GDM1 (cell line): Measurements from ENCODE around the gene CCDC192.

Experiments
- DNase-seq: peaks from one replicate; lab custom pipeline; 2025; lab: John Stamatoyannopoulos, UW

Gene CCDC192

DNA sequence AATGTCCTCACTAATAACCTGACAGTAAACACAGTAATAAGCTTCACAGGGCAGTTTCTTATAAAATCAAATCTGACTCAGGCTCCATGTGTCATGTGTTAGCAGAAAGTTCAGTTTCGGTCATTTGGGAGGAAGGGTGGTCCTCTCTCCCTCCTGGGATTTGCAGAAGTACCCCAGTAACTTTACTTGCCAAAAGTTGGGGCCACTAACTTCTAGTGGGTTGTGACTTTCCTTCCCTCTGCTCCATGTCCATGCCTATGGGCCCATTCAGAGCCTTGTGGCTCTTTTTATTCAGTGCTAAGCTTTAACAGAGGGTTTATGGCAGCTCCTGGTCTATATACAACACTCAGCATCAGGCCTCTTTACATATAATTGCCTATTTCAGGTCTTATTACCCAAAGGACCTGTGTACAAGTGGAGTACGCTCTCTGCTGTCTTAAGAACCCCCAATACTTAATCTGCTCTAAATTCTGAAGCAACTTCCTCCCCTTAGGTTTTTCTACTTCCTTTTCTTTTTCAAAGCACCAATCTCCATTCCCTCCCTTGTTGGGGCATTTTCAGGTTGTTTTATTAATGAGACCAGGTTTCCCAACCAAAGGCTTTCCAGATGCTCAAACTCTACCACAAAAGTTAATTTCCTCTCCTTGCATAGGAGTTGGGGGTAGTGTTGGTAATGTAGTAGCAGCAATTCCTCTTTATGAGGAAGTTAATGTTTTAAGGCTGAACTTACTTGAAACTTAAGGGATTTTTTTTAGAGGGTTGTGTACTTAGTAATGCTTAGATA lies 107.7 kb downstream of the CCDC192 start:
- DNase-seq: peak; percentile 2

DNA sequence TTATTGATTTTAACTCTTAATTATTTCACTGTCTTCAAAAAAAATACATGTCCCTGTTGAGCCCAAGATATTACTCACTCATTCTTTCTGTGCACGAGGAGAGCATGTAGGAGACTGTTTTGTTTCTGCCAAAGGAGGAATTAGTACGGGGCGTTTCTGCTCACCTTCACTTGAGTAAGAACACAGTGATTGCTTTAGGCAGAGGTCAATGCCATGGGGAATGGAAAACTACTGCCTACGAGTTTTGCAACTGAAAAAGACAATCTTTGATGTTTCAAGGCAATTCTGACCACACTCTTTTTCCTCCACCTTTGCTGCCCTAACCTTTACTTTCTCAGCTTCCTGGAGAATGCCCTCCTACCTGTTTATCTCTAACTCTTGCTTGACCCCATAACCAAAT lies 109.4 kb downstream of the CCDC192 start:
- no peak for DNase-seq

- DNase-seq: no peak
Observed at GRCh38 chr5:127813633-127814587, 110.7 kb downstream of the CCDC192 start.

DNA sequence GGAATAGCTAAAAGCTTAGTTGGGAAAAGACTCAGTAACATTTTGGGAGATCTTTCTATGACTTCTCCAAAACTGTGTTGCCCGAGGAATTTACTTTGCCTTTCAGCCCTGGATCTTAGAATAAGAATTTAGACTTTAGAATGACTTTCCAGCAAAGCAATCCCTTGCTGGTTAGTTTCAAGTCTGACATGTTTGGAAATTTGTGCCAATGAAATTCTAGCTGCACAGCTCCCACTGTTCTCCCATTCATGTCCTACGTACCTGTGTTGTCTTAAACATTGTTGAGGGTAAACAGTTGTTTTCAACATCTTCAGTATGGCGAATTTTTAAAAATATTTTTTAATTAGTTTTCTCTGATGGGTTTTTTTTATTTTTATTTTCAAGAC lies 111.4 kb downstream of the CCDC192 start:
- DNase-seq: no peak

- peak; percentile 4 for DNase-seq
Observed at GRCh38 chr5:127820910-127821553, 117.8 kb downstream of the CCDC192 start.

DNA sequence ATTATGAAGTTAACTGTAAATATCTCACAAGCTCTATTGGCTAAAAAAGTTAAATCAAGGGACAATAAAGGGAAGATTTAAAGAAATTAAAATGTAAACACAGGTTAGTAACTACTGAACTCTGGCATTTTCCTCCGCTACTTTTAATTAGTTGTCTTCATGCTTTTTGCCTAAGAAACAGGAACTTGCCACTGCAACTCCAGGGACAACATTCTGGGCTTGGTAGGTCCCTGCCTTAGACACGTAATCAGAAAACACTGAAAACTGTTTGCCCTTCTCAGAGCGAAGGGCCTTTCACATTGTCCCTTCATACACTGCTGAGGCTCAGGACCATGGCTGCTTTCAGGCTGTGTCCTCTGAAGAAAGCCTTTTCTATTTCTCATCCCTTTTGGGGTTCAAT lies 118.7 kb downstream of the CCDC192 start:
- no peak for DNase-seq

GRCh38 chr5:127824126-127824525 lies 120.9 kb downstream of the CCDC192 start:
- DNase-seq: no peak

- no peak for DNase-seq
Observed at GRCh38 chr5:127826011-127826410, 122.8 kb downstream of the CCDC192 start.

DNA sequence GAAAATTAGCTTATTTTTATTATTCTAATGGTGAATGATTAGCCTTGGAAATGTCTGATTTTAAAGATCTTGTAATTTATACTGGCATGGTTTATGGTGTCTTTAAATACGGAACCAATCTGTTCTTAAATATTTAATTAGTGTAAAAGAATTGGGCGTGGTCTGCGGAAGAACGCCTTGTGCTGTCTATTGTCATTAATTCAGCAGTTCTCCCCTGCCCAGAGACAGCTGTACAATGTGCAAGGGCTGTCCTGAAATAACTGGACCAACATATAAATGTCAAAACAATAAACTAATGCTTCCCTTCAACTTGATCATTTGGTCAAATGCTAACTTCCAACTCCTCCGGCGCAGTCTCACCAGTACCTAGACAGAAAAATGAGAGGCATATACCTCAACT lies 124.3 kb downstream of the CCDC192 start:
- DNase-seq: no peak

GRCh38 chr5:127830157-127830556 lies 127.0 kb downstream of the CCDC192 start:
- DNase-seq: no peak

GRCh38 chr5:127830829-127831598 lies 127.8 kb downstream of the CCDC192 start:
- no peak for DNase-seq

GRCh38 chr5:127832067-127832466 lies 128.9 kb downstream of the CCDC192 start:
- no peak for DNase-seq

GRCh38 chr5:127834094-127834531 lies 130.9 kb downstream of the CCDC192 start:
- no peak for DNase-seq

GRCh38 chr5:127834554-127834953 lies 131.4 kb downstream of the CCDC192 start:
- no peak for DNase-seq

GRCh38 chr5:127838661-127839060 lies 135.5 kb downstream of the CCDC192 start:
- DNase-seq: peak; percentile 12

DNA sequence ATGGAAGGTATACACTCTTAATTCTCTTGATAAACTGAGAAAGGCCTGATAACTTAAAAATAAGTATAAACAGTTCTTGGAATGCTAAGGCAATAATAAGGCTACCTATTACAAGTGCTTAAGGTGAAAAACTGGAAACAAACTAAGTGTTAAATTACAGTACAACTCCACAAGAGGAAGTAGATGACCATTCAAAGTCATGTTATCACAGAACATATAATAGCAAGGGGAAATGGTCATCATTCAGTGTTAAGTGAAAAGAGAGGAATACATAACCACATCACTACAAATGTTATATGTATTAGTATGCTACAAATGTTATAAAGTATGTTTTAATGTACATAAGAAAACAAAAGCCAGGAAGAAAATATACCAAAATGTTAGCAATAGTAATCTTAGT lies 135.9 kb downstream of the CCDC192 start:
- no peak for DNase-seq

DNA sequence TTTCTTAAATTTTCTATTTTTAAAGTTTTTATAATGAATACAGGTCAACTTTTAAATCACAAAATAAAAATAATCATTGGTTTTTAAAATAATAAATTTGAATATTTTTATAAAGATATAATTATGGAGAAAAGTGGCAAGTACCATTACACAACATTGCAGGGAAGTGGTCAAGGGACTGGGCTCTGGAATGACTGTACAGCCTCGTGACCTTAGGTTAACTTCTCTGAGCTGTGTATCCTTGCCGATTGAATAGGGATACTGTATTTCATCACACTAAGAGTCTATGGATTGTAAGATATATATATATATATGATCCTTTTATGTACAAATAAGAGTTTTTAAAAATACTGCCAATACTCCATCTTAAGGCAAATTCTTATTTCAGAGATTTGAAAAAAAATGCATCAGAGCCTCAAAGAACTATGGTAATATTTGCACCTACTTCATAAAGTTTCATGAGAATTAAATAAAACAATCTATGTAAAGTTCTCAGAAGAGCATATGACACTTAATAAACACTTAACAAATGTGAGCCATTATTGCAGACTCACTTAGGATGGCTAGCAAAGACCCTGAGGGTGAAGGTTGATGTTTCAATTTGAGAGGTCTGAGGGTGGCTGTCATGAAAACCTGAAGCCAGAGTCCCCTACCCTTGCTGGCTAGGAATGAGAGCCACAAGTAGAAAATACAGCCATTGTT lies 136.5 kb downstream of the CCDC192 start:
- no peak for DNase-seq

DNA sequence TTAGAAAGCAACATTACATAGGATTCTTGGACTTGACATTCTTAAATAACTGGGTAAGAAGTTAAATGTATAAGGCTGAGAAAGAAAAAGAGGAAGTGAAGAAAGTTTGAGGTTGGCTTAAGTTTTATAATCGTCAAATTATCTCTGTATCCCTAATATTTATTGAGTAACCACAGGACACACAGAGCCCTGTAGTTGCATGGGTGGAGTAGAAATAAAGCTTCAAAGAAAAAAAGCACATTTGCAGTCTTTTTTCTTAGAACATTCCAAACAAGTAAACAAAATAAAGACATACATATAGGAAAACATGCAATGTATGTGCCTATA lies 137.0 kb downstream of the CCDC192 start:
- no peak for DNase-seq

GRCh38 chr5:127840809-127841208 lies 137.6 kb downstream of the CCDC192 start:
- DNase-seq: no peak

GRCh38 chr5:127844581-127845021 lies 141.4 kb downstream of the CCDC192 start:
- no peak for DNase-seq

- no peak for DNase-seq
Observed at GRCh38 chr5:127846884-127847283, 143.7 kb downstream of the CCDC192 start.
